H1 (cell line): ENCODE data around the gene OR1I1. TPM values are rescaled to one million over a fixed set of nuclear protein-coding genes. Genes with fewer than 3 reads are reported as not detected.

Experiments
- polyA plus RNA-seq, 7 experiments: library from polyadenylated mRNA; depleted of rRNA in 3 of 7; stranded (reverse) in 5 of 7; unstranded in 2 of 7; fragments of >200 nt in 5 of 7; fragments of 200-250 nt in 2 of 7; gene quantifications; 1 replicate in 5 of 7; 2 replicates in 1 of 7; 4 replicates in 1 of 7; pipeline versions ENCODE4 v1.2.1 to v1.2.3, GENCODE V29; 2011 to 2013; ENCODE audit warnings: missing spikeins in 2 of 7, mixed read lengths in 2 of 7
- total RNA-seq: library from RNA; stranded (reverse); fragmentation: NEBNext Ultra II Directional; extraction: Animal tissue kit (Norgen Biotek cat#: 25700); gene quantifications from 2 replicates; pipeline ENCODE4 v1.2.1, GENCODE V29; 2021

The OR1I1 gene
- total and polyA plus RNA-seq, 2 of the 8 experiments (the other 6 are each of a cell fraction or from before 2014, with no cell fraction given), result not detected

Other genes starting within 250 kb of the OR1I1 start
- not detected in 2 replicates for gene OR7A5, start 247.0 kb upstream of the OR1I1 start, total RNA-seq
- gene OR7A5, start 247.0 kb upstream of the OR1I1 start, polyA plus RNA-seq (2011; rRNA removed), result not detected in 2 replicates
- gene OR7C1, start 247.0 kb upstream of the OR1I1 start, total RNA-seq, result not detected in 2 replicates
- not detected in 2 replicates for gene OR7C1, start 247.0 kb upstream of the OR1I1 start, polyA plus RNA-seq (2011; rRNA removed)
- gene OR7A10, start 233.3 kb upstream of the OR1I1 start, total RNA-seq, result not detected in 2 replicates
- gene OR7A10, start 233.3 kb upstream of the OR1I1 start, polyA plus RNA-seq (2011; rRNA removed), result not detected in 2 replicates
- not detected in 2 replicates for gene OR7A17, start 196.1 kb upstream of the OR1I1 start, total RNA-seq
- not detected in 2 replicates for gene OR7A17, start 196.1 kb upstream of the OR1I1 start, polyA plus RNA-seq (2011; rRNA removed)
- gene OR7C2, start 140.7 kb upstream of the OR1I1 start, total RNA-seq, result not detected in 2 replicates
- gene OR7C2, start 140.7 kb upstream of the OR1I1 start, polyA plus RNA-seq (2011; rRNA removed), result not detected in 2 replicates
- 13.6 and 14.0 TPM in 2 replicates for gene SLC1A6, start 102.3 kb upstream of the OR1I1 start, total RNA-seq
- 17.7 and 26.6 TPM in 2 replicates for gene SLC1A6, start 102.3 kb upstream of the OR1I1 start, polyA plus RNA-seq (2011; rRNA removed)
- gene CASP14, start 32.7 kb upstream of the OR1I1 start, total RNA-seq, result not detected in 2 replicates
- gene CASP14, start 32.7 kb upstream of the OR1I1 start, polyA plus RNA-seq (2011; rRNA removed), result not detected in 2 replicates
- 16.8 and 17.7 TPM in 2 replicates for gene SYDE1, start 25.2 kb downstream of the OR1I1 start, total RNA-seq
- 12.0 and 16.1 TPM in 2 replicates for gene SYDE1, start 25.2 kb downstream of the OR1I1 start, polyA plus RNA-seq (2011; rRNA removed)
- 107 and 111 TPM in 2 replicates for gene NOTCH3, start 118.8 kb downstream of the OR1I1 start, total RNA-seq
- gene NOTCH3, start 118.8 kb downstream of the OR1I1 start, polyA plus RNA-seq (2011; rRNA removed), result 37.5 and 65.9 TPM in 2 replicates
- 30.2 and 30.9 TPM in 2 replicates for gene EPHX3, start 150.2 kb downstream of the OR1I1 start, total RNA-seq
- gene EPHX3, start 150.2 kb downstream of the OR1I1 start, polyA plus RNA-seq (2011; rRNA removed), result 47.6 and 67.5 TPM in 2 replicates